ENCODE measurements around the gene C1orf159. TPM values are rescaled to one million over a fixed set of nuclear protein-coding genes. Genes with fewer than 3 reads are reported as not detected.

The C1orf159 gene
- total and polyA plus RNA-seq, 9 of the 15 experiments (the other 6 are each of a cell fraction or from before 2014, with no cell fraction given) = 0.28 to 54.9 (median 10.6) TPM

DNA sequence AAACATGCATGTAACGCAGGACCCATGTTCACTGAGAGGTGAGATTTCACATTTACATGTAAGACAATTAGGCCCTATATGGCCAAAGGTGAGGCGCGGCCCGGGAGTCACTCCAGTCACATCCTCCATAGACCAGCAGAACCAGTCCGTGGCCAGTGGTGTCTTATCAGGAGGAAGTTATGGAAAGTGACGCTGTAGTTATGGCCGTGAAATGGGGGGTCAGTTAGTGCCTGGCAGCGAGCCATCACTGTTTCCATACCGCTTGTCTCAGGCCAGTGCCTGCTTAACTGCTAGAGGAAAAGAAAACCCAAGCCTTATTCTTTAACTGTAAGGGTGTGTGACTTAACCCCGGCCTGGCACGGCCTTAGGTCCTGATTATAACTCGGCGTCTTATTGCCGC lies 6.1 kb downstream of the C1orf159 start (continued):
- TF ChIP-seq, protein P1, sequence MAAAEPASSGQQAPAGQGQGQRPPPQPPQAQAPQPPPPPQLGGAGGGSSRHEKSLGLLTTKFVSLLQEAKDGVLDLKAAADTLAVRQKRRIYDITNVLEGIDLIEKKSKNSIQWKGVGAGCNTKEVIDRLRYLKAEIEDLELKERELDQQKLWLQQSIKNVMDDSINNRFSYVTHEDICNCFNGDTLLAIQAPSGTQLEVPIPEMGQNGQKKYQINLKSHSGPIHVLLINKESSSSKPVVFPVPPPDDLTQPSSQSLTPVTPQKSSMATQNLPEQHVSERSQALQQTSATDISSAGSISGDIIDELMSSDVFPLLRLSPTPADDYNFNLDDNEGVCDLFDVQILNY (CRISPR knock-in tag; IDR thresholded peaks at IDR 0.05) = no peak
- TF ChIP-seq, protein P2, sequence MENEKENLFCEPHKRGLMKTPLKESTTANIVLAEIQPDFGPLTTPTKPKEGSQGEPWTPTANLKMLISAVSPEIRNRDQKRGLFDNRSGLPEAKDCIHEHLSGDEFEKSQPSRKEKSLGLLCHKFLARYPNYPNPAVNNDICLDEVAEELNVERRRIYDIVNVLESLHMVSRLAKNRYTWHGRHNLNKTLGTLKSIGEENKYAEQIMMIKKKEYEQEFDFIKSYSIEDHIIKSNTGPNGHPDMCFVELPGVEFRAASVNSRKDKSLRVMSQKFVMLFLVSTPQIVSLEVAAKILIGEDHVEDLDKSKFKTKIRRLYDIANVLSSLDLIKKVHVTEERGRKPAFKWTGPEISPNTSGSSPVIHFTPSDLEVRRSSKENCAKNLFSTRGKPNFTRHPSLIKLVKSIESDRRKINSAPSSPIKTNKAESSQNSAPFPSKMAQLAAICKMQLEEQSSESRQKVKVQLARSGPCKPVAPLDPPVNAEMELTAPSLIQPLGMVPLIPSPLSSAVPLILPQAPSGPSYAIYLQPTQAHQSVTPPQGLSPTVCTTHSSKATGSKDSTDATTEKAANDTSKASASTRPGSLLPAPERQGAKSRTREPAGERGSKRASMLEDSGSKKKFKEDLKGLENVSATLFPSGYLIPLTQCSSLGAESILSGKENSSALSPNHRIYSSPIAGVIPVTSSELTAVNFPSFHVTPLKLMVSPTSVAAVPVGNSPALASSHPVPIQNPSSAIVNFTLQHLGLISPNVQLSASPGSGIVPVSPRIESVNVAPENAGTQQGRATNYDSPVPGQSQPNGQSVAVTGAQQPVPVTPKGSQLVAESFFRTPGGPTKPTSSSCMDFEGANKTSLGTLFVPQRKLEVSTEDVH (IDR thresholded peaks at IDR 0.05; ENCODE audit: low read depth, partially characterized antibody) = no peak
- no peak for TF ChIP-seq HNRNPUL1 (IDR thresholded peaks at IDR 0.05; ENCODE audit: low read length)
- TF ChIP-seq RCOR1 (IDR thresholded peaks at IDR 0.05; ENCODE audit: borderline replicate concordance in 1 of 2, low read depth in 2 of 2, low read length in 2 of 2) = peak in 1 of 2 experiments; percentile 72; a peak in 2 of 4 replicates
- no peak for TF ChIP-seq JUN (IDR thresholded peaks at IDR 0.05; ENCODE audit: borderline replicate concordance, low read depth, low read length)
- no peak for TF ChIP-seq JUN (CRISPR knock-in tag; IDR thresholded peaks at IDR 0.05; ENCODE audit: borderline replicate concordance)
- no peak for TF ChIP-seq YBX1 (IDR thresholded peaks at IDR 0.05)
- no peak for TF ChIP-seq DNMT1 (IDR thresholded peaks at IDR 0.05)
- TF ChIP-seq, protein P3, sequence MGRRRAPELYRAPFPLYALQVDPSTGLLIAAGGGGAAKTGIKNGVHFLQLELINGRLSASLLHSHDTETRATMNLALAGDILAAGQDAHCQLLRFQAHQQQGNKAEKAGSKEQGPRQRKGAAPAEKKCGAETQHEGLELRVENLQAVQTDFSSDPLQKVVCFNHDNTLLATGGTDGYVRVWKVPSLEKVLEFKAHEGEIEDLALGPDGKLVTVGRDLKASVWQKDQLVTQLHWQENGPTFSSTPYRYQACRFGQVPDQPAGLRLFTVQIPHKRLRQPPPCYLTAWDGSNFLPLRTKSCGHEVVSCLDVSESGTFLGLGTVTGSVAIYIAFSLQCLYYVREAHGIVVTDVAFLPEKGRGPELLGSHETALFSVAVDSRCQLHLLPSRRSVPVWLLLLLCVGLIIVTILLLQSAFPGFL (CRISPR knock-in tag; IDR thresholded peaks at IDR 0.05) = no peak
- TF ChIP-seq NRF1 (conservative IDR thresholded peaks at IDR 0.05 in 1 of 2, IDR thresholded peaks at IDR 0.05 in 1 of 2) = peak; percentile 37 to 39; a peak in 3 of 4 replicates
- no peak for TF ChIP-seq MTA2 (IDR thresholded peaks at IDR 0.05; ENCODE audit: low read depth)
- TF ChIP-seq BRD9 (IDR thresholded peaks at IDR 0.05; ENCODE audit: low read depth, partially characterized antibody) = no peak
- TF ChIP-seq, protein P4, sequence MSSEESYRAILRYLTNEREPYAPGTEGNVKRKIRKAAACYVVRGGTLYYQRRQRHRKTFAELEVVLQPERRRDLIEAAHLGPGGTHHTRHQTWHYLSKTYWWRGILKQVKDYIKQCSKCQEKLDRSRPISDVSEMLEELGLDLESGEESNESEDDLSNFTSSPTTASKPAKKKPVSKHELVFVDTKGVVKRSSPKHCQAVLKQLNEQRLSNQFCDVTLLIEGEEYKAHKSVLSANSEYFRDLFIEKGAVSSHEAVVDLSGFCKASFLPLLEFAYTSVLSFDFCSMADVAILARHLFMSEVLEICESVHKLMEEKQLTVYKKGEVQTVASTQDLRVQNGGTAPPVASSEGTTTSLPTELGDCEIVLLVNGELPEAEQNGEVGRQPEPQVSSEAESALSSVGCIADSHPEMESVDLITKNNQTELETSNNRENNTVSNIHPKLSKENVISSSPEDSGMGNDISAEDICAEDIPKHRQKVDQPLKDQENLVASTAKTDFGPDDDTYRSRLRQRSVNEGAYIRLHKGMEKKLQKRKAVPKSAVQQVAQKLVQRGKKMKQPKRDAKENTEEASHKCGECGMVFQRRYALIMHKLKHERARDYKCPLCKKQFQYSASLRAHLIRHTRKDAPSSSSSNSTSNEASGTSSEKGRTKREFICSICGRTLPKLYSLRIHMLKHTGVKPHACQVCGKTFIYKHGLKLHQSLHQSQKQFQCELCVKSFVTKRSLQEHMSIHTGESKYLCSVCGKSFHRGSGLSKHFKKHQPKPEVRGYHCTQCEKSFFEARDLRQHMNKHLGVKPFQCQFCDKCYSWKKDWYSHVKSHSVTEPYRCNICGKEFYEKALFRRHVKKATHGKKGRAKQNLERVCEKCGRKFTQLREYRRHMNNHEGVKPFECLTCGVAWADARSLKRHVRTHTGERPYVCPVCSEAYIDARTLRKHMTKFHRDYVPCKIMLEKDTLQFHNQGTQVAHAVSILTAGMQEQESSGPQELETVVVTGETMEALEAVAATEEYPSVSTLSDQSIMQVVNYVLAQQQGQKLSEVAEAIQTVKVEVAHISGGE (CRISPR knock-in tag; IDR thresholded peaks at IDR 0.05) = no peak; a peak in 1 of 6 replicates
- TF ChIP-seq NFE2L1 (tag; IDR thresholded peaks at IDR 0.05; ENCODE audit: borderline replicate concordance, low read depth) = no peak
- TF ChIP-seq ERF (CRISPR knock-in tag; IDR thresholded peaks at IDR 0.05) = no peak
- TF ChIP-seq, protein P5, sequence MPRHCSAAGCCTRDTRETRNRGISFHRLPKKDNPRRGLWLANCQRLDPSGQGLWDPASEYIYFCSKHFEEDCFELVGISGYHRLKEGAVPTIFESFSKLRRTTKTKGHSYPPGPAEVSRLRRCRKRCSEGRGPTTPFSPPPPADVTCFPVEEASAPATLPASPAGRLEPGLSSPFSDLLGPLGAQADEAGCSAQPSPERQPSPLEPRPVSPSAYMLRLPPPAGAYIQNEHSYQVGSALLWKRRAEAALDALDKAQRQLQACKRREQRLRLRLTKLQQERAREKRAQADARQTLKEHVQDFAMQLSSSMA (CRISPR knock-in tag; IDR thresholded peaks at IDR 0.05) = no peak
- no peak for TF ChIP-seq PTBP1 (IDR thresholded peaks at IDR 0.05; ENCODE audit: low read depth, low read length)
- no peak for TF ChIP-seq POLR2AphosphoS2 (IDR thresholded peaks at IDR 0.05; ENCODE audit: low read length)
- TF ChIP-seq KAT7 (CRISPR knock-in tag; IDR thresholded peaks at IDR 0.05; ENCODE audit: borderline replicate concordance) = no peak
- TF ChIP-seq FOXA1 (IDR thresholded peaks at IDR 0.05; ENCODE audit: borderline replicate concordance) = no peak
